Loucy (cell line): Measurements from ENCODE around the gene TOP1.

Experiments
- EZH2phosphoT487 ChIP-seq: fragments of 200-600 bp; IDR thresholded peaks from 2 replicates; pipeline ENCODE4 v1.6.1; 2018; ENCODE audit warnings: antibody characterized with exemption, mild to moderate bottlenecking, moderate library complexity, borderline replicate concordance
- TF ChIP-seq, protein P1 (sequence below): fragments of 200-600 bp; sonication (generic); conservative IDR thresholded peaks from 2 replicates; pipeline ENCODE4 v1.5.1; 2014; ENCODE audit warnings: mild to moderate bottlenecking, antibody characterized with exemption, low read length

DNA sequence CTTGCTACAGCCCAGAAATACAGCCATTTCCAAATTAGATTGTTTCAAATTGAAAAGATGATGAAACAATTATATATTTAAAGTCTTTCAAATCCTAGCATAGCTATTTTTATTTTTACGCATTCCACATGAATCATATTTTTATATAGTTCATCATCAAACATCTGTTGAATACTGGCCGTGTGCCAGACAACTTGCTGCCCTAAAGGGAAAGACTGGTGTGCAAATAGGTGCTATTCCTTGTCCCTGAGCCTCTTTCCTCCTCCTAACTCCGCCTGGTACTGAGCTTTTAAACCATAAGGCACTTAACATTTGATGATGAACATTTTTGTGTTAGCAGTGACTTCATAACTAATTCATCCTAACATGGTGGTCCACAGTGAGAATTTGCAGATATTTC, 90.0 kb downstream of the TOP1 start:
- no peak for TF ChIP-seq EZH2phosphoT487
- TF ChIP-seq, protein P1, sequence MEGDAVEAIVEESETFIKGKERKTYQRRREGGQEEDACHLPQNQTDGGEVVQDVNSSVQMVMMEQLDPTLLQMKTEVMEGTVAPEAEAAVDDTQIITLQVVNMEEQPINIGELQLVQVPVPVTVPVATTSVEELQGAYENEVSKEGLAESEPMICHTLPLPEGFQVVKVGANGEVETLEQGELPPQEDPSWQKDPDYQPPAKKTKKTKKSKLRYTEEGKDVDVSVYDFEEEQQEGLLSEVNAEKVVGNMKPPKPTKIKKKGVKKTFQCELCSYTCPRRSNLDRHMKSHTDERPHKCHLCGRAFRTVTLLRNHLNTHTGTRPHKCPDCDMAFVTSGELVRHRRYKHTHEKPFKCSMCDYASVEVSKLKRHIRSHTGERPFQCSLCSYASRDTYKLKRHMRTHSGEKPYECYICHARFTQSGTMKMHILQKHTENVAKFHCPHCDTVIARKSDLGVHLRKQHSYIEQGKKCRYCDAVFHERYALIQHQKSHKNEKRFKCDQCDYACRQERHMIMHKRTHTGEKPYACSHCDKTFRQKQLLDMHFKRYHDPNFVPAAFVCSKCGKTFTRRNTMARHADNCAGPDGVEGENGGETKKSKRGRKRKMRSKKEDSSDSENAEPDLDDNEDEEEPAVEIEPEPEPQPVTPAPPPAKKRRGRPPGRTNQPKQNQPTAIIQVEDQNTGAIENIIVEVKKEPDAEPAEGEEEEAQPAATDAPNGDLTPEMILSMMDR = no peak
